Stimulated activated CD8-positive, alpha-beta memory T cell treated with anti-CD3 and anti-CD28 coated beads, Interleukin-7, amount 100 ng/mL, for 24 hours (primary cell): ENCODE results near the gene UGT1A5.

Experiments
- DNase-seq: peaks from one replicate; pipeline ENCODE4 v3.0.0-alpha.2; 2020; ENCODE audit warnings: low read depth

UGT1A5 gene

DNA sequence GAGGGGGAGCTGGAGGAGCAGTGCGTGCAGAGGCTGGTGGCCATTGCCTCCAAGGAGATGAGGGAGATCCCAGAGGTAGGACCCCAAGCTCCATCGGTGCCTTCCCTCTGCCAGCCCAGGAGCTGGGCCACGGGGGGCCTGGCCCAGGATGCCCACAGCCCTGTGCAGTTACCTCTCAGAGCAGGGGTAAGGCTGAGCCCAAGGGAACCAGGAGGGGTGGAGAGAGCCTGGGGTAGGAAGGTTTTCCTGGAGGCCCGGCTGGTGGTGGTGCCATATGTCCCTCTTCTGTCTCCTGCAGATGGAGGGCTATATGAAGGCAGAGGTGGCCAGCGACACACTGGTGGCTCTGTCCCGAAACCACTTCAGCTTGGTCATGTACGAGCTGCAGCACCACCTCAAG, 76.8 kb downstream of the UGT1A5 start:
- no peak for DNase-seq

DNA sequence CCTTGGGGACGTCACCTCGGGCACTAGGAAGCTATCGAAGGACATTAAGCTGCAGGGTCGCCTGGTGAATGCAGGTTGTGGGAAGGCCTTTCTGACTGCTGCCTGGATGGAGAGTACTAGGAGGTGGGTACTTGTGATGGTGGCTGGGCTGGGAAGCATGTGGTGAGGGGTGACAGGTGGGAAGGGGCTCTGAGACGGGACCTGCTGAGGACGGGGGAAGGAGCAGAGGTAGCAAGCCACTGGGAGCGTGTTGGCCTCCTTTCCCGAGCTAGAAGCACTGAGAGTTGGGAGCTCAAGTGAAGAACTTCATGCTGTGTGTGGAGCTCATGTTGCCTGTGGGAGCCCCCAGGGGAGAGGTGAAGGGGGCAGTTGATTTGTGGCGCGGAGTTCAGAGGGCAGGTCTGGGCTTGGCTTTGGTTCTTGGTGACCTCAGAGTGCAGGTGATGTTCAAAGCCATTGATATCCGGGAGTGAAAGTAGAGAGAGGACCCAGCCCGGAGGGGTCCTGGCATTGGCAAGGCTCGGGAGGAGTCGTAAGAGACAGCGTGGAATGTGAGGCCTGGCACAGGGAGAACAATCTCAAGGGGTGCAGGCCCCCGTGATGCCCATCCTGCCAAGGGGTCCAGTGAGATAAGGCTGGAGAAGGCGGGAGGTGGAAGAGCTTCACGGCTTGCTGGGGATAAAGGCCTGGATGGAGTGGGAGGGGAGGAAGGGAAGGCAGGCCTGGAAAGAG, 78.6 kb downstream of the UGT1A5 start:
- no peak for DNase-seq

DNA sequence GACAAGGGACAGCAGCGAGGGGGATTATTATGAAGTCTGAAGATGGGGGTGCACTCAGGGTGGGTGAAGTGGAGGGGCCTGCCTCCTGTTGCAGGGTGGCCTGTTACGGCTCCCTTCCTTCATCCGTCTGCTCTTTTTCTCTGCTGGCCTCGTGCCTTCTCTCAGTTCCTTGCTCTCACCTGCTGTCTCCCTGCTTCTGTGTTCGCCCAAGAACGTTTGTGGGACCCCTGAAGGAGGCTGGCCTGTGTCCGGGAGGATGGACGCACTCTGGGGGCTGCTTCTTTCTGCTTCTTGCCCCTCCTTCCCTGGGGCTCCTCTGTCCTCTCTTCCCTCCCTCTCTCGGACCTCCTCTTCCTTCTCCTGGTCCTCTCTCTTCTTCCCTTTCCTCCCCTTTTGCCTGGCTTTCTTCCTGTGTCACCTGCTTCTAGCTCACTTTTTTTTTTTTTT, 79.2 kb downstream of the UGT1A5 start:
- DNase-seq, result no peak

DNA sequence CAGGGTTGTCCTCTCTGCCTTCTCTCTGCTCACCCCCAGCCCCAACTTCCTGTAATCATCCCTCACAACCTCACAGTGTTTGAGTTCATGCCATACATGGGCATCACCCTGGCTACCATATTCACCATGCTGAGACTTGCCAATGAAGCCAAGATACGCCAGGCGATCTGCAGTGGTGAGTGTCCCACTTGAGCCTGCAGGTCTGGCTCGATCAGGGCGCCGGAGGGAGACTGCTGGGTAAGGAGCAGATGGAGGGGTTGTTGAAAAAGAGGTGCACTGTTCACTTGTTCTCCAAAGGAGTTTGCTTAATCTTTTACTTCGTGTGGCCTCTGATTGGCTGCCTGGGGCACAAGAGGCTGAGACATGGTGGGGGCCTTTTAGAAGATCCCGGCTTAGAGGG, 80.0 kb downstream of the UGT1A5 start:
- no peak for DNase-seq

DNA sequence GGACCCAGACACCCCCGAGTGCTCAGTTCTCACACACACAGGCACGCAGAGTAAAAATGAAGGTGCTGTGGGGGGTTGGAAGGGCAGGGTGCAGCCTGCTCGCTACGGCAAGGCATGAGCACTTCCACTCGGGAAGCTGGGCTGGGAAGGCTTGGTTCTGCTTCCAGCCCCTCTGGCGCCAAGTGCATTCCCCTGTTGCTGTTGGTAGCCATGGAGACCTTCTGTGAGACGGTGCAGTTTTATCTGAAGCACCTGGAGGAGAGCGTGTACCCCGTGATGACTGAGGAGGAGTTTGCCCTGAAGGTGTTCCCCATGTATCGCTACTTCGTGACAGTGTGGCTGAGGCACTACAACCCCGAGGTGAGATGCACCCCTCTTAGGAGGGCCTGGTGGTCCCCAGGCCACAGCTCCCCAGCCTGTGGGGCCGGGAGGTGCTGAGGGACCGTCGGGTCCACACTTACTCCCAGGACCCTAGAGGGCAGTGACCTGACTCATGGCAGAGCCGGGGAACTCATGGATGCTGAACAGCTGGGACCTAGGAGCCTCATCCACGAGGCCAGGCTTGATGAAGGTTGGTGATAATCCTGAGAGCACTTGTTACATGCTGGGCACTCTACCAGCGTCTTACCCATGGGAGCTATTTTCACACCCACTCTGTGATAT, 80.9 kb downstream of the UGT1A5 start:
- no peak for DNase-seq

DNA sequence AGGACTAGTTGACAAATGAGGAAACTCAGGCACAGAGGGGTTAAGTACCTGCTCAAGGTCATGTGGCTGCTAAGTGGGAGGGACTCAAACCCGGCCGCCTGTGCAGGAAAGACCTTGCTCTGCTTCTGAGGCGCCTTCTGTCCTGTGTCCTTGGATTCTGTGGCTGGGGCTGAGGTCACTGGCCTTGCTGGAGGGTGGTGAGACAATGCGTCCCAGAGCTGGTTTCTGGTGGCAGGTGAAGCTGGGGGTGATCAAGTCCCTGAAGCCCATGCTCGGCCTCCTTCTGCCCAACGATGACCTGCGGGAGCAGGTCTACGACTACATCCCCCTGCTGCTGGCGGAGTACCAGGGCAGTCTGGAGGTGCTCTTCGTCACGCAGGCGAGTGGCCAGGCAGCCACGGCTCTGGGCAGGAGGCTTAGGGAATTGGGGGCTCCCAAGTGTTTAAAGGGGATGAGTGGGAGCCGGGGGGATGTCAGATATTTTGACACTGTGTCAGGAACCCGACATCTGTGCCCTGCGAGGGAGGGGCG, 81.5 kb downstream of the UGT1A5 start:
- no peak for DNase-seq

DNA sequence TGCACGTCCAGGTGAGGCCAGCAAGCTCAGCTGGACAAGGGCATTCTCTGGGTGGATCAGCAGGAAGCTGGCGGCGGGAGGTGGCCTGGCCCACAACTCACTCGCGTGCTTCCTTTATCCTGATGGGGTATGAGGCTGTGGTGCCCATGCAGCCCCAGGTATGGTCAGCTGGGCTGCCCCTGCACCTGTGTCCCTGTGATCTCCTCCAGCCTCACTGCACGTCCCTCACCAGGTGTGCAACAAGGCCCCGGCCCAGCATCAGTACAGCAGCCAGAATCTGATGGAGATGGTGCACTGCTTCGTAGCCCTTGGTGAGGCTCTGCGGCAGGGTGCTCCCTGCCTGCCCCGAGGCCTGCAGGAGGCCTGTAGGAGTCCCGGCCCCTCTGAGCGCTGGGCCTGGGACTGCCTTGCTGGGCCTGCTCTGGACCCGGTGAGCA, 83.0 kb downstream of the UGT1A5 start:
- no peak for DNase-seq

DNA sequence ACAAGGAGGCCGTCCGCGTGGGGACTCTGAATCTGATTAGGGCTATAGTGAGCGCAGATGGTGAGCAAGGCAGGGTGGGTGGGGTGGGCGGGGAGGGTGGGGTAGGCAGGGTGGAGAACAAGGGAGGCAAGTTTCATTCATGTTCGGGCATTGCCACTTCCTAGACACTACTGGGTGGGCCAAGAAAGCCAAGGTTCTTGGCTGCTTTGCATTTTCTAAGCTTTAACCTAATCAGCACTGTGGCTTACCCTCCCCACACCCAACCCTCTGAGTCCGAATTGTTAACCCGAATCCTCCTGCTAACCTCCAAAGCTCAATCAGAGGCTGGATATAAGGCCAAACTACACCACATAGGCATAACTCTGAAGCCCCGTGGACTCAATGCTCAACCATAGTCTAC, 83.5 kb downstream of the UGT1A5 start:
- DNase-seq, result no peak

DNA sequence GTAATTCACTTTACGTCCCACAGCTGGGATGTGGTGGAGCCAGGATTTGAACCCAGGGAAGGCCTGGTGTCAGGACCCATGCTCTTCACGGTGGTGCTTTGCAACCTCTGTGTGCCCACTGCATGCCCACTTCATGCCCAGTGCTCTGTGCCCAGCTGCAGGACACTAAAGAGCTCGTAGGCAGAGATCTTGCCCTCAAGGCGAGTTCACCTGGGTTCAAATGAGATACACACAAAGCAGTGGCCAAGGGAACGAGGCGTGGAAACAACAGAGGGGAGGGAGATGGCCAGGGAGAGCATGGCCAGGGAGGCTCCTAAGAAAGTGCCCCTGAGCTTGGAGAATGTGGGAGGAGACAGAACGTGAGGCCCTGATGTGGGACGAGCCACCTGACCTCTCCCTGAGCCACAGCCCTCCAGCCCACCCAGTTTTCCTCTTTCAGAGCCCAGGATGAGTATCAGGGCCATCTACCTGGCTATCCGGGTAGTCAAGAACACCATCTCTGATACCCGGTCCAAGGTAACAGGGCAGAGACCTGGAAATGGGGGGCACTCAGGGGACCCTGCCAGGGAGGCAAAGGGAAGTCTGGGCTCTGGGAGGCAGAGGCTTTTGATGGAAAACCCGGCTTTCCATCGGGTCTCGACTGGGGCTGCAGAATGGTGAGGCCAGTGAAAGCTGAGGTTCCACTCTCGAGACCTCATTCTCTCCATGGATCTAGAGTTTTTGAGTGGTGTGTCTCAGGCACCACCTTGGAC, 85.8 kb downstream of the UGT1A5 start:
- no peak for DNase-seq

DNA sequence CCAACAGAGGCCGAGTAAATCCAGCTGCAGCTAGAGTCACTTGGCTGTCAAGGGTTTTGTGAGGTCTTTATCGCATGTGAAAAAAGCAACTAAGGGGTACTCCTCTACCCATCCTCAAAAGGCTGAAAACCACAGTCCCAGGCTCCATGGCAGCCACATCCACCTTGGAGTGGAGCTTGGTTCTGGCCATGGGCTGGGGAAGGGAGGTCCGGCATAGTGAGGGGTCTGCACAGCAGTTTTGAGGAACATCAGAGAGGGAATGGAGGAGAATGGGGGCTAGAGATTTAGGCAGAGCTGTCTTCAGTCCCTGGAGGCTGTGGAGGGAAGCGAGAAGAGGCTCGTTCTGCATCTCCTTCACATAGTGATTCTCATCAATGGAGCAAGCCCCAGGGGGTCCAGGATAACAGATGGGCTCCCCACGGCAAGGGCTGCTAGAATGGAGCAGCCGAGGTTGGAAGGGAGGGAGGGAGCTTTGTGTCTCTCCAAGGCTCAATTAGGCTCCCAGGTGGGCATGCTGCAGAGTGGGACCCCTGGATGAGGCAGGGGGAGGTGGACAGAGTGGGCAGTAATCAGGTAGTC, 86.5 kb downstream of the UGT1A5 start:
- DNase-seq, result no peak

DNA sequence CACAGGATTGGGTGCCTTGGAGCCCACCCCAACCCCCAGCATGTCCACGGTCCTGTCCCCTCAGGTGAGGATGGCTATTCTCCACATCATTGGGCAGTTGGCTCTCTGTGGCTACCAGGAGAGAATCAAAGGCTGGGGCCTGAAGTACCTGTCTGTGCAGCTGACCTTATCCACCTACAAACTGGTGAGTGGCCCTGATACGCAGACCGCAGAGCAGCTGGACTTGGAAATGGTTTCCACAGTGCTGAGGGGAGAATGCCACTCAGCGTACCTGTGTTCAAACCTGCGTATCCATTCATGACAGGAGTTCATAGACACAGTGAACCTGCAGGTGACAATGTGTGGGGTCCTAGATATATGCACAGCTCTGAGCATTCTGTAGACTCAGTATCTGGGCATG, 87.0 kb downstream of the UGT1A5 start:
- DNase-seq, result no peak

DNA sequence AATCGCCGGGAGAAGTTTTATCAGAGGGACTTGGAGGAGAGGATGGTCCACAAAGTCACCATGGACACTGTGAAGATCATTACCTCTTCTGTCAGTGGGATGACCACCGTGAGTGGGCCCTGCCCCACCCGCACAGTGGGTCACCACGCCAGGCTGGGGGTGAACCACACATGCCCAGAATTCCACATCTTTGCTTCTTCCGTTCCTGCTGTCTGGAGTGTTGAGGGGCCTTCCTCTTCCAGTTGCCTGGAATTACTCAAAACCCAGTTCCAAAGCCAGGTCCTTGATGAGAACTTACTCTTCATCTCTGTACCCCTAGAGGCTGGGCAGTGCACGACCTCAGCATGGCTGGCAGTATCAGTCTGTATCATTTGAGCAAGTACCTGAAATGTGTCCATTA, 87.5 kb downstream of the UGT1A5 start:
- DNase-seq, result no peak

DNA sequence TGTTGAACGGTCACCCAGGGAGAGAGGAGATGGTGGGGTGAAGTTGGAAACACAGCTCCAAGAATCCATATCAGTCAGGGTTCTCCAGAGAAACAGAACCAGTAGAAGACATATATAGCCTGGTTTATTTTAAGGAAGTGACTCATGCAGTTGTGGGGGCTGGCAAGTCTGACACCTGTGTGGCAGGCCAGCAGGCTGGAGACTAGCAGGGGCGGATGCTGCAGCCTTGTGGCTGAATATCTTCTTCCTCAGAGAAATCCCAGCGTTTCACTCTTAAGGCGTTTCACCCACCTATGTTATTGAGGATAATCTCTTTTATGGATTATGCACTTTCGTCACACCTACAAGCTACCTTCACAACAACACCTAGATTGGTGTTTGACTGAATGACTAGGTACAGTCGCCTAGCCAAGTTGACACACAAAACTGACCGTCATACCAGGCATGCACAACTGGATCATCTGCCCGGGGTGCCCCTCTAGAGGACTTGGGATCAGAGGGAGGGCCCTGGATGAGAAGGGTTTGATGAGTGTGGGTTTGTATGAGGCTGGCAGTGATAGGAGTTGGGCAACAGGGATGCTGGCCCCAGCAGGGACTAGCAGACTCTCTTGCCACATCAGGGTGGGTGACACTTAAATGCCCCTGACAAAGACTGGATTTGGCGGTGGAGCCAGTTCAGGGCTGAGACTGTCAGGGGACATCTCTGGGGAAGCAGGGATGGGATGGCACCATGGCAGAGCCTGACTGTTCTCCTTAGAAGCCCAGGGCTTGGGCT, 88.8 kb downstream of the UGT1A5 start:
- DNase-seq, result no peak

DNA sequence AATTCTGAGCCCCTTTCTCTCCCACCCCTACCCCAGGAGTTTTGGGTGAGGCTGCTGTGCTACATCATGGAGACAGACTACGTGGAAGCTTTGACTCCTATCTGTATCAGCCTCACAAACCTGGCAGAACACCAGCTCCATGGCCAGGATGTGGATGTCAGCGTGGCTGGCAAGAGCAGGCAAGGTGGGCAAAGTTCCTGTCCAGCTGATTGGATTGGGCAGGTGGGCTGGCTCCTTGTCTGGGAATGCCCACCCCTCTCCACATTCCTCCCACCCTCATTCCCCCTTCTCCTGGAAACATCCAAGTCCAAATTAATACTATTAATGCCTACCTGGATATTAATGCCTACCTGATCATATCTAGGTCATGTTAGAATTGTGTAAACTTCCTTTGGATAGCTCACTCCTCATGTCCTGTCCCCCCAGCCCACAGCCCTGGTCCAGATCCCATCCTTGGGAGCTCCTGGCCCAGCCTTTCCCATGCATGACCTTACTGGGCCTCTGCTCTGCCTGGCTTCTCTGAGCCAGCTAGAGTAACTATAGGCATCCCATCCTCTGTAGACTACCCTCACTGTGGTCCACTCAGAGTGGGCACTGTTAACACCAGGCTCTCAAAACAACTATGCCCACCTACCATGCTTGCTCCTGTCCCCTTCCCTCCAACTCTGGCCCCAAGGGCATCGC, 89.6 kb downstream of the UGT1A5 start:
- no peak for DNase-seq

DNA sequence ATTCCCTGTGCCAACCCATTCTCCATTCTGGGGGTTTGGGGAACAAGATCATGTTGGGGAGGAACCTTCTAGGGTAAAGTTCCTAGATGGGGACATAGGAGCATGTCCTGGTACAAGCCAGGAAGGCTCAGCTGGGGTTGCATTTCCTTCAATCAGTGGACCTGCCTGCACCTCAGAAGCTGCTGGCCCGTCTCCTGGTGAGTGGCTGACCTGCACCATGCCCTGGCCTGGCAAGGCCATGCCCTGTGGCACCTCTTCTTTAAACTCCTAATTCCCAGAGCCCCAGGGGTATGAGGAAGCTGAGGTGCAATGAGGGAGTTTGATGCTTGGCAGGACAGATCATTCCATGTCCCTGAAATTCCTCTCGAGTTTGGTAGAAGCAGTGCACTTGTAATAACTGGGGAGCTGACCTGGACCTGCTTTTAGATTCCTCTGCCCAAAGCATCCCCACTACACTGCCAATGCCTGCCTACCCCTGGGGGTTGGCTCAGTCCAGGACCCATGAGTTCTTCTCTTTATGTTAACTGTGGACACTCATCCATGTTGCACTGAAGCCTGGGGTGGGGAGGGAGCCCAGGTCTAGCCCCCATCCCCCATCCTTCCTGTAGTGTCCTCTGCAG, 90.7 kb downstream of the UGT1A5 start:
- DNase-seq, result no peak

DNA sequence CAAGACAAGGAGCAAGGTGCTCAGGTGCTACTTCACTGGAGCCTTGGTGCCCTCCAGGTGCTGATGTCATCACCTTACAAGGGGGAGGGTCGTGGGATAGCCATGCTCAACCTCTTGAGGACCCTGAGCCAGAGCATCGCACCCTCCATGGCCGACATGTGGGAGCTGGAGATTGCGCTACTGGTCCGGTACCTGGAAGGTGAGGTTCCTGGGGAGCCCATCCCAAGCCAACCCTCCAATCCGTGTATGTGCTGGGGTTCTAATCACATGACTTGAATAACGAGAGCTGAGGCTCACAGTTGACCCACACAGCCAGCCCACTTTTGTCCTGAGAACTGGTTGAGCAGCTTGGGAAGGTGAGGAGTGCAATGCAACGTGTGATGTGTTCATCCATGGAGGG, 91.3 kb downstream of the UGT1A5 start:
- DNase-seq, result no peak

DNA sequence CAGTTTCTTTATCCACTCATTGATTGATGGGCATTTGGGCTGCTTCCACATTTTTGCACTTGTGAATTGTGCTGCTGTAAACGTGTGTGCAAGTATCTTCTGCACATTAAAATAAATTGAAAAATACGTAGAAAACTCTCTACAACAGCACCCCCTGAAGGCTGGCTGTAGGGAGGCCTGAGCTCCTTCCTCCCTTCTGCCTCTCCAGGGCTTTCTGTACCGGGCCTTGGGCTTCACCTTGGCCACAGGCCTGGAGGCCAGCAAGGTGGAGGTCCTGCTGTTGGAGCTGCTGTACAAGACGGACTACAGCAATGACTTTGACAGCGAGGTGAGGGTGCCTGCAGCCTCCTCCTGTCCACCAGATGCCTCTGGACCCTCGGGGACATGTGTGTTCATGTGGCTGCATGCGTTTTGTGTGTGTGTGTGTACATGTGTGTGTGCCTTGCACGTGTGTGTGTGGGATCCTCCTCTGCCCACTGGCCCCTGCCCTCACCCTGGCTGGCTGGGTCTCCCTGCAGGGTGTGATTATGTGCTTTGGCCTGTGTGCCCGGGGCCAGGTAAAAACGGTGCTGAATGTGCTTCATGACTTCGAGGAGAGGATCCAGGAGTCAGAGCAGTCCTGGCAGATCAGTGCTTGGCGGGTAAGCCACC, 94.6 kb downstream of the UGT1A5 start:
- no peak for DNase-seq

DNA sequence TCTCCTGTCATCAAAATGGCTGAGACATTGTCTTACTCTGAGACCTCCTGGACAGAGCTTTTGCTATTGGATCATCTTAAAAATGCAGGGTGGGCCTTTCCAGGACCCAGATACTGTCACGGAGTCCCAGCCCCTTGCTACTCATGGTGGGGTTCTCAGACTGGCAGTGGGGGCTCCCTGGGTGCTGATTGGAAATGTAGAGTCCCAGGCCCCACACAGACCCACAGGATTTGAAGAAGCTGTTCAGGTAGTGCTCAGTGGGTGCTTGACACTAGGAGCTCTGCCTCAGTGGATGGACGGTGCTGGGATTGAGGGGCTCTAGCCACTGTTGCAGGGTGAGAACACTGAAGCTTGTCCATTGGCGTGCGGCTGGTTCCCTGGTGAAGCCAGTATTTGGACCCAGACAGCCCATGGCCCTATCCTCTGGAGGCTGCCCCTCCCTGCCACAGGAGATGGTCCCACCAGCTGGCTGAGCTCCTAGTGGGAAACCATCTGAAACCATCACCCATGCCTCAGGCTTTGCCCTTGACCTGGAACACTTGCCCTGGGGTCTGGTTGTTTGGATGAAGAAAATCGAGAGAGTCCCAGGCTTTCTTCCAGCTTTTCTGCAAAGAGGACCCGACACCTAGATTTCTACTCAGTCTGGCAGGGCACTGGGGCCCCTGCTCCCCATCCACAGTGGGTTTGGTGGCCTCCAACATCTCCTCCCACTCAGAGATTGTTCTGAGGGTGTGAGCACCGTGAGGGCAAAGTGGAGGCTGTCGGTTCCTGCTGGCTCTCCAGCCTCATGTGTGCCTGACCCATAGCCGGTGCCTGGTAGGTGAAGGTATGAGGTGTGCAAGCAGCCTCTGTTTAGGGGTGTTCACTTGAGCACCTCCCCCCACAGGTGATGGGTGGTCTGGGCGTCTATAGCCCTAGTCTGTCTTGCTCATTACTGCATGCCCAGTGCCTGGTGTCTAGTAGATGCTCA, 95.5 kb downstream of the UGT1A5 start:
- no peak for DNase-seq

DNA sequence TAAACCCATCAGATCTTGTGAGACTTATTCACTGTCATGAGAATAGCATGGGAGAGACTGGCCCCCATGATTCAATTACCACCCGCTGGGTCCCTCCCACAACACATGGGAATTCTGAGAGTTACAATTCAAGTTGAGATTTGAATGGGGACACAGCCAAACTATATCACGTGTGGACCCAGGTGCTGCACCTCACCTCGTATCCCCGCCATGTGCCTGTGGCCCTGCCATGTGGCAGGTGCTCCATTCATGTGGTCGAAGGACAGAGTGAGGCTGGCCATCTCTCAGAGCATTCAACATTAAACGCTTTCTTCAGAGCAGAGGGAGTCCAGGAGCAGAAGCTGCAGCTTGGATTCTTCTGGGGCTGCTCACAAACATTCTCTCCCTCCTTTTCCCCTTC, 97.7 kb downstream of the UGT1A5 start:
- no peak for DNase-seq
